GM21529 (cell line): Measurements from ENCODE around the gene NELFB.
"Not testable (repeated sequence)": the region's sequence is repeated elsewhere in the genome, so short reads cannot be mapped to it uniquely, and the experiment has no call there.

Source experiments
- ATAC-seq: cut with Tn5 transposase; IDR thresholded peaks from one replicate; pipeline ENCODE4 v1.9.1; 2021; ENCODE audit not compliant: unreplicated experiment

NELFB gene

DNA sequence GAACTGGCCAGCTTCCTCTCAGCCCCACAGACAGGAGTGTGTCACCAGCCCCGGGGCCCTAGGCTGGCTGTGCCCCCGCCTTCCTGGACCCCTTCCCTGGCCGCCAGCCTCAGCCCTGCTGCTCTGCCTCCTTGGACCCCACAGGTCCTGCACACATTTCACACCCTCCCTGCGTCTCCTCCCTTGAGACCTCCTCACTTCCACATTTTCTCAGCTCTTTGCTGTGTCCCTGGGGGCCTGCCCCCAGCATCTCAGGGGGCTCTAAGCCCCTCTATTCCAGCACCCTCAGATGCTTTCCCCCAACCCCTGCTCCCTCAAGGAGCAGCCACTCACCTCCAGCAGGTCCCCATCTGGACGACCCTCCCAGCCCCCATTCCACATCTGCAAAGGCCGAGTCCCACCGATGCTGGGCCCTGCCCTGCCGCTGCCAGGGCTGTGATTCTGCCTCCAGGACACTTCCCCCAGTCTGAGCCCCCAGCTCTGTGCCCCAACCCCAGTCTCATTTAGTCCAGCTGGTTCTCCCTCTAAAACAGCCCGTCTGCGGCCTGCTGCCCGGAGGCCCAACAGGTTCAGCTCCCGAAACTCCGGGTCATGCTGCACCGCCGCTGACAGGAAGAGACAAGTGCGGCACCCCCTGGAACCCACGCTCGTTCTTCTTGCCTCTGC, 20.2 kb upstream of the NELFB start:
- ATAC-seq, result no peak

DNA sequence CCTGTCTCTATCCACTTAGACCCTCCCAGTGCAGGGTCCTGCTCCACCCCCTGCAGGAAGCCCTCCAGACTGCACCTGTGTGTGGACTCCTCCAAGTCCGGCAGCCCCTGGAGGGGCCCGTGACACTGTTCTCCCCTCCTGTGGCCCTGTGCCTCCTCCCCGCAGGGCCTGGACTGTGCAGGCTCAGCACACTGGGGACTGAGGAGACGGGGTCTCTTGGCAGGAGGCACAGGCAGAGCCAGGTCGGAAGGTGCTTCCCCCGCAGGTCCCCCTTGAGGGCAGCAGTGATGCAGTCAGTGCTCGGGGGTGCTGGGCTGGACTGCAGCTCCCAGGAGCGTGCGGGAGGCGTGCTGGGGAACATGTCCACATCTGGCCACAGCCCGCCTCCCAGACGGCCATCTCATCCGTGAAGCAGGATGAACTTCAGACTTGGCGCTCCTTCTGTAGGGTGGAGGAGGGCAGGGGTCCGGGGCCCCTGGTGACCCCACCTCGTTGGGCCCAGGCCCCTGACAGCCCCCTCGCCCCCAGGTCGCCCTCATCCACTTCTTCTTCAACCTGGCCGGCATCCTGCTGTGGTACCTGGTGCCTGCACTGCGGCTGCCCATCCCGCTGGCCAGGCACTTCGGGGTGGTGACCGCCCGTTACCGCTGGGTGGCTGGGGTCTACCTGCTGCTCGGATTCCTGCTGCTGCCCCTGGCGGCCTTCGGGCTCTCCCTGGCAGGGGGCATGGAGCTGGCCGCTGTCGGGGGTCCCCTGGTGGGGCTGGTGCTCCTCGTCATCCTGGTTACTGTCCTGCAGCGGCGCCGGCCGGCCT, 19.5 kb upstream of the NELFB start:
- ATAC-seq, result no peak

DNA sequence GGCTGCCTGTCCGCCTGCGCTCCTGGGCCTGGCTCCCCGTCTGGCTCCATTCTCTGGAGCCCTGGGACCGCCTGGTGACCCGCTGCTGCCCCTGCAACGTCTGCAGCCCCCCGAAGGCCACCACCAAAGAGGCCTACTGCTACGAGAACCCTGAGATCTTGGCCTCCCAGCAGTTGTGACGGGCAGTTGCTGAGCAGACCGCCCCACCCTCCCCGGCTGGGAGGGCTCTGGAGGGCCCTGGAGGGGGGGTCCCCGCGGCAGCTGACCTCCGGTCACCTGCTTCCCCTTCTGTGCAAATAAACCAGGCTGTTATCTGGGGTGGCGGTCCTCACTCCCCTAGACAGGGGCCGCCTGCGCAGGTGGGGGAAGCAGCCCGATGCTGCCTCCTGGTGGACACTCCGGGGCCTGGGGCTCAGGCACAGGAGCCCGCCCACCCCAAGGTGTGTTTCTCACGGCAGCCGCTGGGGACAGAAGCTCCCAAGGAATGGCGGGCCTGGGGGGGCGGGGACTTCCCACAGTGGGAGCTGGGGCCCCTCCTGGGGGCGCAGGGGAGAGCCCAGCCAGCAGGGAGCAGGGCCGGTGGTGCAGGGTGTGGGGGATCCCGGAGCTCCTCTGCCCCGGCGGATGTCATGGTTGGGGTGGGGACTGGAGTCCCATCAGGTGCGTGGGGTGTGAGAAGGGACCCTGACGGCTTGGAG, 18.7 kb upstream of the NELFB start:
- peak; percentile 17 for ATAC-seq

DNA sequence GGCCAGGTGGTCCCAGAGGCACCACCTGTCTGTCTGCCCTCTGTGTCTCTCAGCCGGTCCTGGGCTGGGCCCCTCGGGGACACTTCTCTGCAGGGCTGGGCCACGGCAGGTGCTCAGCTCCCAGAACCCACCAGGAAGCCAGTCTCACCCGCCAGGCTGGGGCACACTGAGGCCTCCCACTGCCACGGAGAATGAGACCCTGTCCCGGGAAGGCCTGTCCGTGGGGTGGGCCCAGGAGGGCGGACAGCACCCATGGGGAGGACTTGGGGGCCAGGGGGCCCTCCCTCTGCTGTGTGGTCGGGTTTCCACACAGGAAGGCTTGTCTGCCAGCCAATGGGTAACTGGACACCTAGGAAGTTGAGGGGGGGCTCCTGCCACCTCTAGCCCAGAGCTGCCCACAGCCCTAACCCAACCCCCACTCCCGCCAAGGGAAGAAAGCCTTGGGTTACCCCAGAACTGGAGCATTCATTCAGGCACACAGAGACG, 18.1 kb upstream of the NELFB start:
- no peak for ATAC-seq

DNA sequence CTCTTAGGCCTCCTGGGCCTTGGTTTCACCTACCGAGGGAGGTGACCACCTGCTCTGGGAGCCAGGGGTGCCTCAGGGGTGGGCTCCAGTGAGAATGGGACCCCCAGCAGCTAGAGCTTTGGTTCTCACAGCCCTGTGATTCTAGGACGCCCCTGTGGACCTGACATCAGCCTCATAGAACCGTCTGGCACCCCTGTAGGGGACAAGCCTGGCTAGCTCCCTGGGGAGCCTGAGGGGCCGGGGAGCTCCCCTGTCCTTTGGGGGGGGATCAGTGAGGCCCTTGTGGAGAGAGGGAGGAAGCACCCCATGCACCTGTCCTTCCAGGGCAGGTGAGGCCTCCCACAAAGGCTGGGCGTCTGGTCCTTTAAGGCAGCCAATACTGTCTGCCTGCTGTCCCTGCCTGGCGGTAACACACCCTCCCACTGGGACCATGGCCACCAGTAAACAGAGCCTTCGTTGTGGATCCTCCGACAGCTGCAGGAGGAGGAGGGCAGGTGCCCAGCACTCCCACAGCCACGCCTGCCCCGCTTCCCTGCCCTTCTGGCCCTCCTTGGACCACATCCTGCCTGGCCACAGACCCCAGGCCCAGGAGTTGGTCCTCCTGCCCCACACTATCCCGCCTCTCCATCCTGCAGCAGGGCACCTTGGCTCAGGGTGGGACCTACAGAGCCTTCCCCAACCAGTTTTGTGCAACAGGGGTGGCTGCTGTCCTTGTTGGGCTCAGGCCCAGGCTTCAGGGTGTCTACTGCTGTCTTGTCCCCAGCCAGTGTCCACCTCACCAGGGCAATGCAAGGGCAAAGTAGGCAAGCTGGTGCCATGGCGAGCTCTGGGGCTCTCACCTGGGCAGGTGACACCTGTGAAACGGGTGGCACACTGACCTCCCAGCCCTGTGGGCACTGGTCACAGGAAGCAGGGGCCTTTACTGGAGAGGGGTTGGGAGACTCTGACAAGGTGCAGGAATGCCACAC, 17.1 kb upstream of the NELFB start:
- ATAC-seq, result no peak

DNA sequence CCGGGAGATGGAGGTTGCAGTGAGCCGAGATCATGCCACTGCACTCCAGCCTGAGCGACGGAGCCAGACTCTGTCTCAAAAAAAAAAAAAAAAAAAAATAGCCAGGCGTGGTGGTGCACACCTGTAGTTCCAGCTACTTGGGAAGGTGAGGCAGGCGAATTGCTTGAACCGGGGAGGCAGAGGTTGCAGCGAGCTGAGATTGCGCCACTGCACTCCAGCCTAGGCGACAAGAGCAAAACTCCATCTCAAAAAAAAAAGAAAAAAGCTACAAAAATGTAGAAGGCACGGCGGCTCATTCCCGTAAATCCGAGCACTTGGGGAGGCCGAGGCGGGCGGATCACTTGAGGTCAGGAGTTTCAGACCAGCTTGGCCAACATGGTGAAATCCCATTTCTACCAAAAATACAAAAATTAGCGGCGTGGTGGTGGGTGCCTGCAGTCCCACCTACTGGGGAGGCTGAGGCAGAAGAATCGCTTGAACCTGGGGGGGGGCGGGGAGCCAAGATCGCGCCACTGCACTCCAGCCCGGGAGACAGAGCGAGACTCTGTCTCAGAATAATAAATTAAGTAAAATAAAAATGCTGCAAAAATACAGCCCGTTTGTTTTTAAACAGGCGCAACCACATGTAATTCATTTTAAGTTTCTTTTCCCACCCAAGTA, 15.5 kb upstream of the NELFB start:
- not testable (repeated sequence) for ATAC-seq

DNA sequence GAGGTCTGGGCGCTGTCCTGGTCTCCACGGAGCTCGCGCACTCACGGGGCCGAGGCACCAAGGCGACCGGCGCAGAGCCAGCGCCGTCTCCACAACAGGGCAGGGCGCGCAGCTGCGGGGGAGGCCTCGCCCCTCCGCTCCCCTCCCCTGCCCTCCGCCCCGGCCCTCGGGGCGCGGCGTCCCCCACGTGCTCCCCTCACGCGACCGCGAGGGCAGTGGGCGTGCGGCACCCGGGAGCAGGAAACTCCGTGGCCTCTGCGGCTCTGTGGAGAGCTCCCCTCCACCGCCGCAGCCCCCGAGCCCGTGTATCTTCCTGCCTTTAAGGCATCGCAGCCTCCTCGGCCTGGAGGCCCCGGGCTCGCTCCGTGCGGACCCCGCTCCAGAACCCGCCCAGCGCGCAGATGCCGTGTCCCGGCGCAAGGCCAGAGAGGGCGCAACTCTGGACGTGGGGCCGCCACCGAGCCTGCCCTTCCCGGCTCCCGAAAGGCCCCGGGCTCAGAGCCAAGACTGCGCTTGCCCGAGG, 14.7 kb upstream of the NELFB start:
- ATAC-seq, result peak; percentile 32

DNA sequence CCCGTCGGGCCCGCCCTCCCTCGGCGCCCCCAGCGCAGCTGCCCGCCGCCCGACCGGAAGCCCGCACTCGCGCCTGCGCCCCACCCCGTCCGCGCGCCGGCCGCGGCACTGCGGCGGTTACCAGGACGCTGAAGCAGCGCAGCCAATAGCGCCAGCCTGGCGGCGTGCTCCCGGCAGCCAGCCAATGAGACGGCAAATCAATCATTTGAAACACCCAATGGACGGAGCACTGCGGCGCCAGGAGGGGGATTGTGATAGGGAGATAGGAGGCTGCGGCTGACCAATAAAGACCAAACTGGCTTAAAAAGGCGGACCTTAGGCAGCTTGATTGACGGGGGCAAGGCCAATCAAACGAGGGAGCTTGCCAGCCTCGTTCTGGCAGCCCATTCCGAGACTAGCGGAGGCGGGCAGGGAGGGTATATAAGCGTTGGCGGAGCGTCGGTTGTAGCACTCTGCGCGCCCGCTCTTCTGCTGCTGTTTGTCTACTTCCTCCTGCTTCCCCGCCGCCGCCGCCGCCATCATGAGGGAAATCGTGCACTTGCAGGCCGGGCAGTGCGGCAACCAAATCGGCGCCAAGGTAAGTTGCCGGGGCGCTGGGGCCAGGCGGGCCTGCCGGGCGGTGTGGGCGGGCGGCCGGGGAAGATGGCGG, 14.2 kb upstream of the NELFB start, which contains the start of gene TUBB4B:
Gene TUBB4B, plus strand, starts transcription at position 447 of the 649 bp plus-strand sequence. Its CDS starts 74 bp downstream, at position 521.
- peak; percentile 73 for ATAC-seq

DNA sequence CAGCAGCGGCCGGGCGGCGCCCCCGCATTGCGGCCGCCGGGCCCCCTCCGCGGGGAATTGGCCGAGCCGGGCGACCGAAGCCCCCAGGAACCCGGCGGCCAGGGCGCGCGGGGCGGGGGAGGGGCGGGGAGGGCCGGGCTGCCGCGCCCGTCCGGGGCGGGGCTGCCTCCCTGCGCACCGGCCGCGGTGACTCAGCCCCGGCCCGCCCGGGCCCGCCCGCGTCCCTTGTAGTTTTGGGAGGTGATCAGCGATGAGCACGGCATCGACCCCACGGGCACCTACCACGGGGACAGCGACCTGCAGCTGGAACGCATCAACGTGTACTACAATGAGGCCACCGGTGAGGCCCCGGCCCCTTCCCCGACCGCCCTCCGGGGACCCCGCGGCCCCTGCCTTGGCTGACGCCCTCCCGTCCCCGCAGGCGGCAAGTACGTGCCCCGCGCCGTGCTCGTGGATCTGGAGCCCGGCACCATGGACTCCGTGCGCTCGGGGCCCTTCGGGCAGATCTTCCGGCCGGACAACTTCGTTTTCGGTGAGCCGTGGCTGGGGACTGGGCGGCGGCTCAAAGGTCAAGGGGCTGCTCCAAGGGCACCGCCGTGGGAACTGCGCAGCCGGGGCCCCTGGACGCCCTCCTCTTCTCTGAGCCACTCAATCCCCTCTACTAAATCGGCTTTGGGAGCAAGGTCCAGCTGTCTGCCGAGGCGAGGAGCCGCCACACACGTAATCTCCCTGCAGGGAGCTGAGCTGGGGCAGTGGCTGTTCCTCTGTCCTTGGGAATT, 13.4 kb upstream of the NELFB start:
- ATAC-seq, result peak; percentile 4

DNA sequence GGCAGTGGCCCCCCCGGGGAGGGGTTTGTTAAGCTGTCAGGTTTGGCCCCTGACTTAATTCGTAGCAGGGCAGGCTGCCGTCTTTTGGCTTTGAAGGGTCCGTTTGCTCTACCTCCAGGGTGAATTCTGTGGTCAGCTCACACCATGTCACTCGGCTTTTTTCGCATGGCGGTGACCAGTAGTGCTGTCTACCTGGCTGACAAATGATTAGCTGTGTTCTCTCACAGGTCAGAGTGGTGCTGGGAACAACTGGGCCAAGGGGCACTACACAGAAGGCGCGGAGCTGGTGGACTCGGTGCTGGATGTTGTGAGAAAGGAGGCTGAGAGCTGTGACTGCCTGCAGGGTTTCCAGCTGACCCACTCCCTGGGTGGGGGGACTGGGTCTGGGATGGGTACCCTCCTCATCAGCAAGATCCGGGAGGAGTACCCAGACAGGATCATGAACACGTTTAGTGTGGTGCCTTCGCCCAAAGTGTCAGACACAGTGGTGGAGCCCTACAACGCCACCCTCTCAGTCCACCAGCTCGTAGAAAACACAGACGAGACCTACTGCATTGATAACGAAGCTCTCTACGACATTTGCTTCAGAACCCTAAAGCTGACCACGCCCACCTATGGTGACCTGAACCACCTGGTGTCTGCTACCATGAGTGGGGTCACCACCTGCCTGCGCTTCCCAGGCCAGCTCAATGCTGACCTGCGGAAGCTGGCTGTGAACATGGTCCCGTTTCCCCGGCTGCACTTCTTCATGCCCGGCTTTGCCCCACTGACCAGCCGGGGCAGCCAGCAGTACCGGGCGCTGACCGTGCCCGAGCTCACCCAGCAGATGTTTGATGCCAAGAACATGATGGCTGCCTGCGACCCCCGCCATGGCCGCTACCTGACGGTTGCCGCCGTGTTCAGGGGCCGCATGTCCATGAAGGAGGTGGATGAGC, 12.6 kb upstream of the NELFB start:
- ATAC-seq, result no peak

DNA sequence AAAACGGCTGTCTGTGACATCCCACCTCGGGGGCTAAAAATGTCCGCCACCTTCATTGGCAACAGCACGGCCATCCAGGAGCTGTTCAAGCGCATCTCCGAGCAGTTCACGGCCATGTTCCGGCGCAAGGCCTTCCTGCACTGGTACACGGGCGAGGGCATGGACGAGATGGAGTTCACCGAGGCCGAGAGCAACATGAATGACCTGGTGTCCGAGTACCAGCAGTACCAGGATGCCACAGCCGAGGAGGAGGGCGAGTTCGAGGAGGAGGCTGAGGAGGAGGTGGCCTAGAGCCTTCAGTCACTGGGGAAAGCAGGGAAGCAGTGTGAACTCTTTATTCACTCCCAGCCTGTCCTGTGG, 11.9 kb upstream of the NELFB start:
- ATAC-seq, result not testable (repeated sequence)

DNA sequence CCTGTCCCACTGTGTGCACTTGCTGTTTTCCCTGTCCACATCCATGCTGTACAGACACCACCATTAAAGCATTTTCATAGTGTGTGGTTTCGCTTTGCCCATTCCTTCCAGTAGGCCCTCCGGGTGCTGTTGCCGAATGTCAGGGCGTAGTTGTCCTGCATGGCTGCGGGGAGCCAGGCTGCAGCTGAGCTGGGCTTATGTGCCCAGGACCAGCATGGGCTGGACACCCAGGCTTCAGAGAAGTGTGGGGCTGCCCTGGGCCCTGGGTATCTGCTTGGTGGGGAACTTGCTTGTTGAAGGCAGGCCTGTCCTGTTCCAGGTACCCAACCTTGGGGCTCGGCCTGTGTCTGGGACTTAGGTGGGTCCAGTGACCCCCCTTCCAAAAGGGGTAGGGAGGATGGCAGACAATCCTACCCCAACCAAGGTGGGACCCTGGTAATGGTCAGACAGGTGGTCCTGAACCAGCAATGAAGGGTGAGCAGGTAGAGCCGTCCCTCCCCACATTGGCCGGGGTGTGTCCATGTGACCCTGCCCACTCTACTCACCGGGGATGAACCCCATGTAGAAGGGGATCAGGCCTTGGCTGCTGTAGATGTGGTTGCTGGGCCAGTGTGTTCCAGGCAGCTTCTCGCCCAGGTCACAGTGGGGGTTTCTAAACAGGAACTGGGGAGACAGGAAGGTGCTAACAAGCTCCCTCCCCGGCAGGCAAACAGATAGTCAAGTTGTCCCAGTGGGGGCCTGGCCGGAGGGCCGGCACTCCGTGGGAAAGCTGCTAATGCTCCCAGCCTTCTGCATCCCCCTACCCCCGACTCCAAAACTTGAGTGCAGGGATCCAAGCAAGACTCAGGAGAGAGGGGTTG, 11.3 kb upstream of the NELFB start:
- no peak for ATAC-seq

DNA sequence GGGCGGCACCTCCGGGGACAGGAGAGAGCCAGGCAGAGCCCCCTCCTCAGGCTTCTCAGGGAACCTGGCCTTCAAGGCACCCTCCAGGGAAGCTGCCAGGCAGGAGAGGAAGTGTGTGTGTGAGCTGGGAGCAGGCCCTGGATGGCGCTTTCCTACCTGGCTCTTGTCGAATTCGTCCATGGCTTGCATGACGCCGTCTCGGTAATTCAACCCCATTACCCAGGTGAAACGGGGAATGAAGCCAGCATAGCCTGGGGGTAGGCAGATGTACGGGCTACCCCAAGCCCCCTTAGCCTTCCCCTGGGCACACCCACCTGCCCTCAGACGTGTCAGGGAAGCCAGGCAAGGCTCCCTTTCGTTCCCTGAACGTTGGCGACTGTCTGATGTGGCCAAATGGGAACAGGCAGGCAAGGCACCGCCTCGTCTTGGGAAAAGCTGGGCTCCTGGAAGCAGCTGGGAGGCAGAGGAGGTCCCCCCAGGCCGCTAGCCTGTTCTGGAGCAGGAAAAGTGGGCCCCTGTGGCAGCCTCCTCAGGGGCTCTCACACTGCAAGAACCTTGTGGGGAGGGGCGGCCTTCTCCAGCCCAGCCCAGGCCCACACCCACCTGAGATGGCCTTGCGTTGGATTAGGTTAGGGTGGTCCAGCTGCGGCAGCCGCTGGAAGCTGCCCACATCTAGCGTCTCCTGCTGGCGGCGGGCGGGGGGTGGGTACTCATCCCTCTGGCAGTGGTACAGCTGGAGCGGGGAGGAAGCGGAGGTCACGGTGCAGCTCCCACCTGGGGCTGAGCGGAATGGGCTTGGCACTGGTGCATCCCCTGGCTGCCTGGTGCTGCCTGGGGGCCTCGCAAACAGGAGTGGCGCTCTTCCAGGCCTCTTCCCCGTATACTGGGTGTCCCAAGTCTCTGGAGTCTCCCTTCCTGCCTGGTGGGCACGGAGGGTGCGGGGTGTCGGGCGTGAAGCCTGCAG, 10.4 kb upstream of the NELFB start:
- no peak for ATAC-seq

DNA sequence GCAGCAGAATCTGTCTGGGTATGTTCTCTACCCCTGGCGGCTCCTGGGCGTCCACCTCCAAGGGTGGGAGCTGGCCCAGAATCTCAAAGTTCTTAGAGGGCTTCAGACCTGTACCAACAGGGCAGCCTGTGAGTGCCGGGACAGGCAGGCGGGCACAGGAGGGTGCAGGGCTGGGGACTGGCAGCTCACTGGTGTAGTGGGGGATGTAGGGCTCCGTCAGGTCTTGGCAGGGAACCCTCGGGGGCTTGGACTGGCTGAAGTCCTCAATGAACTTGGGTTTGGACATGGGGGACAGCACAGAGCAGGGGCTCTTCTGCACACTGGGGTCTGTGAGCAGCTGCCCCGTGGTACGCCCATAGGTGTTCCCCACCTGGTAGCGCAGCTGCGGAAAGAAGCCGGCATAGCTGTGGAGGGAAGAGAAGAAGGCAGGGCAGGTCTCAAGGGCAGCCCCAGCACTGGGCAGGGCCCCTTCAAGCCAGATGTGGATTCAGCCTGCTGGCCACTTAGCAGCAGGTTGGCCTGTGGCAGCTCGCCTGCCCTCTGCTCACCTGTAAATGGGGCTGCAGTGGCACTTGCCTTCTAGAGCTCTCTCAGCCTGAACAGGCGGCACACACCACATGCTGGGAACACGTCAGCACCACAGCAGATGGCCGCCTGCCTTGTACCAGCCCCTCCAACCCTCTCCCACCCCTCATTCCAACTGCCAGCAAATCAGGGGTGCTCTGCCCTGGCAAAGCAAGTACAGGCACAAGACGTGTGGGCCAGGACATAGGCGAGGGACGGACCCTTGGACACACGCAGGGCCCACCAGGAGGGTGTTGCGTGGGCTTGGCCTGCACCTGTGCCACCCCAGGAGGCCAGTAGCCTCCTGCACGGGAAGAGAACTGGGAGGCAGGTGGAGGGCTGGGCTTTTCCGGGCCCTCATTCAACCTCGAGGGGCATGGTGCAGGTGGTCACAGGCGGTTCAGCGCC, 9.4 kb upstream of the NELFB start:
- no peak for ATAC-seq
